HG03378 (cell line): ENCODE data around the gene OR2B2.

ENCODE experiments used
- ATAC-seq: cut with Tn5 transposase; IDR thresholded peaks from one replicate; pipeline ENCODE4 v1.9.1; 2021; ENCODE audit warnings: mild to moderate bottlenecking, moderate library complexity; ENCODE audit not compliant: unreplicated experiment

OR2B2 gene

GRCh38 chr6:27867945-27868300, 44.3 kb downstream of the OR2B2 start:
- no peak for ATAC-seq

- ATAC-seq, result peak; percentile 21
Observed at GRCh38 chr6:27867051-27867944, 44.9 kb downstream of the OR2B2 start.

- no peak for ATAC-seq
Observed at GRCh38 chr6:27866357-27867050, 45.7 kb downstream of the OR2B2 start.

- no peak for ATAC-seq
Observed at GRCh38 chr6:27865850-27866356, 46.3 kb downstream of the OR2B2 start.

GRCh38 chr6:27864906-27865849, 47.0 kb downstream of the OR2B2 start:
- peak; percentile 73 for ATAC-seq

- no peak for ATAC-seq
Observed at GRCh38 chr6:27863962-27864905, 48.0 kb downstream of the OR2B2 start.

- ATAC-seq, result no peak
Observed at GRCh38 chr6:27862396-27863066, 49.7 kb downstream of the OR2B2 start.

GRCh38 chr6:27861861-27862260, 50.3 kb downstream of the OR2B2 start:
- ATAC-seq, result no peak

GRCh38 chr6:27861276-27861840, 50.8 kb downstream of the OR2B2 start:
- ATAC-seq, result no peak
